GM12878 (cell line): ENCODE measurements around the gene HNF4A. TPM values are rescaled to one million over a fixed set of nuclear protein-coding genes. Genes with fewer than 3 reads are reported as not detected.

Source experiments
- ATAC-seq: fragments of 200-7000 bp; cut with Tn5 transposase; 3 replicates; pipeline ENCODE4 v1.9.1; 2020; ENCODE audit warnings: mild to moderate bottlenecking, moderate library complexity
- BruUV-seq: library from RNA; stranded (reverse); fragments of 400-500 nt; replicated peaks from 2 replicates; lab custom pipeline; 2021; lab: Mats Ljungman, UMichigan
- CTCF ChIA-PET: fragments of 300-600 bp; sonication (Branson Sonifier 250); formaldehyde crosslinking; extraction: SDS; loops from one replicate; lab custom pipeline; 2021; ENCODE audit warnings: inconsistent platforms; lab: Yijun Ruan, JAX
- POLR2A ChIA-PET: fragments of 350-600 bp; formaldehyde crosslinking; extraction: SDS; loops from one replicate; lab custom pipeline; 2021; ENCODE audit warnings: inconsistent platforms; lab: Charles Lee
- RAD21 ChIA-PET: fragments of 300-600 bp; sonication (Branson Sonifier 250); formaldehyde crosslinking; loops from one replicate; lab custom pipeline; 2023; ENCODE audit warnings: antibody characterized with exemption; ENCODE audit not compliant: unreplicated experiment; lab: Charles Lee
- SMC1A ChIA-PET: fragments of 300-600 bp; sonication (Branson Sonifier 250); formaldehyde crosslinking; loops from one replicate; lab custom pipeline; 2023; ENCODE audit not compliant: unreplicated experiment, uncharacterized antibody; lab: Charles Lee
- DNase-seq: peaks from one replicate; pipeline ENCODE4 v3.0.0-alpha.2; 2011; ENCODE audit warnings: low read depth, low spot score
- FAIRE-seq: peaks from 3 replicates; lab custom pipeline; 2011; peaks lifted over from hg19 to GRCh38; lab: Jason Lieb, UNC
- H2AFZ ChIP-seq: 2 replicates; pipeline ENCODE4 v1.6.0; 2011; ENCODE audit warnings: low read depth, low read length, control low read depth; ENCODE audit not compliant: control insufficient read depth
- H3K27ac ChIP-seq: 2 replicates; pipeline ENCODE4 v1.5.1; 2011; ENCODE audit warnings: control low read depth; ENCODE audit not compliant: control insufficient read depth, insufficient read depth
- H3K27me3 ChIP-seq, 2 experiments: replicated peaks in 1 of 2; 2 replicates each; pipeline versions ENCODE4 v1.6.0 to v1.6.1; 2011; ENCODE audit warnings: low read length in 1 of 2; ENCODE audit not compliant: control insufficient read depth in 2 of 2, insufficient read depth in 2 of 2
- H3K36me3 ChIP-seq, 2 experiments: 2 replicates each; pipeline ENCODE4 v1.5.1; 2011; ENCODE audit warnings: low read length in 1 of 2; ENCODE audit not compliant: control insufficient read depth in 2 of 2, insufficient read depth in 2 of 2
- H3K4me1 ChIP-seq: 2 replicates; pipeline ENCODE4 v1.6.1; 2011; ENCODE audit warnings: mild to moderate bottlenecking, low read length, moderate library complexity, mixed read lengths; ENCODE audit not compliant: control insufficient read depth, insufficient read depth
- H3K4me2 ChIP-seq: 2 replicates; pipeline ENCODE4 v1.6.0; 2011; ENCODE audit warnings: control low read depth; ENCODE audit not compliant: control insufficient read depth, insufficient read depth
- H3K4me3 ChIP-seq: fragments of 200-600 bp; sonication (generic); 2 replicates; pipeline ENCODE4 v1.5.1; 2016
- H3K79me2 ChIP-seq: 2 replicates; pipeline ENCODE4 v1.6.0; 2011; ENCODE audit warnings: low read length; ENCODE audit not compliant: control insufficient read depth, insufficient read depth
- H3K9ac ChIP-seq: 2 replicates; pipeline ENCODE4 v1.8.0; 2011; ENCODE audit warnings: low read length, control low read depth, mixed read lengths; ENCODE audit not compliant: control insufficient read depth, insufficient read depth
- H3K9me3 ChIP-seq: replicated peaks from 3 replicates; pipeline ENCODE4 v1.5.1; 2011; ENCODE audit warnings: mild to moderate bottlenecking, low read length; ENCODE audit not compliant: control insufficient read depth, insufficient read depth
- H4K20me1 ChIP-seq: 2 replicates; pipeline ENCODE4 v1.6.0; 2011; ENCODE audit not compliant: control insufficient read depth, insufficient read depth
- ASH2L ChIP-seq: fragments of 300-600, 200-600 bp; sonication (generic); IDR thresholded peaks from 2 replicates; pipeline ENCODE4 v1.6.1; 2017; ENCODE audit warnings: low read depth, mild to moderate bottlenecking, borderline replicate concordance
- CREB1 ChIP-seq: IDR thresholded peaks from 2 replicates; pipeline ENCODE4 v1.6.1; 2012; ENCODE audit warnings: low read depth, mild to moderate bottlenecking, inconsistent platforms
- FOXK2 ChIP-seq: fragments of 450-650 bp; IDR thresholded peaks from 2 replicates; pipeline ENCODE4 v1.6.1; 2017; ENCODE audit warnings: mild to moderate bottlenecking, moderate library complexity
- HDAC6 ChIP-seq: fragments of 200-600 bp; sonication (generic); IDR thresholded peaks from one replicate; pipeline ENCODE4 v1.8.0; 2017; ENCODE audit warnings: antibody characterized with exemption; ENCODE audit not compliant: unreplicated experiment
- MTA3 ChIP-seq: IDR thresholded peaks from 2 replicates; pipeline ENCODE4 v1.6.1; 2012; ENCODE audit warnings: low read length, inconsistent platforms, borderline replicate concordance
- WGBS: methylation state at CpG from one replicate; pipeline ENCODE4 v1.1.6; 2016; ENCODE audit warnings: low lambda C conversion rate; ENCODE audit not compliant: insufficient replicate concordance, insufficient coverage; ENCODE audit errors: missing lambda C conversion rate; 5-methylcytosine and 5-hydroxymethylcytosine counted together
- in situ Hi-C: fragments of 300-500 bp; cut with MboI; formaldehyde crosslinking; loops from 9 replicates; pipeline ENCODE4 v1.14.3; 2018; ENCODE audit warnings: mixed read lengths
- intact Hi-C: fragments of 100-400 bp; cut with micrococcal nuclease; formaldehyde crosslinking; loops from one replicate; pipeline ENCODE4 v1.14.2; 2022; ENCODE audit not compliant: unreplicated experiment
- polyA plus RNA-seq, 11 experiments: library from polyadenylated mRNA; depleted of rRNA in 4 of 11; unstranded in 6 of 11; stranded (reverse) in 5 of 11; fragments of >200 nt; fragmentation: Nextera tagmentation in 4 of 11; fragmentation: Illumina TruSeq in 1 of 11; extraction: Ambion mirVana in 4 of 11; extraction: Trizol in 1 of 11; gene quantifications; 1 replicate in 1 of 11; 2 replicates in 10 of 11; pipeline versions ENCODE4 v1.2.1 to v1.2.3, GENCODE V29; 2011 to 2016; ENCODE audit warnings: inconsistent platforms in 2 of 11, missing spikeins in 2 of 11, low read depth in 1 of 11
- total RNA-seq, 4 experiments: library from RNA; depleted of rRNA in 3 of 4; stranded (reverse); fragments of >200 nt in 3 of 4; fragmentation: Illumina TruSeq in 1 of 4; extraction: Trizol in 1 of 4; gene quantifications; 2 replicates each; pipeline versions ENCODE4 v1.2.1 to v1.2.3, GENCODE V29; 2013 to 2021
- TF ChIP-seq, protein P1 (sequence below): IDR thresholded peaks from 2 replicates; pipeline ENCODE4 v1.6.1; 2012; ENCODE audit warnings: low read depth, low read length, improper control_type of control experiment
- TF ChIP-seq, protein P2 (sequence below): fragments of 450-650 bp; formaldehyde crosslinking; IDR thresholded peaks from 2 replicates; pipeline ENCODE4 v1.4.0; 2022; ENCODE audit warnings: mild to moderate bottlenecking, moderate library complexity

HNF4A gene
- total and polyA plus RNA-seq, 10 of the 15 experiments (the other 5 are each of a cell fraction or from before 2014, with no cell fraction given), result 0.21 TPM; not detected in 9

DNA sequence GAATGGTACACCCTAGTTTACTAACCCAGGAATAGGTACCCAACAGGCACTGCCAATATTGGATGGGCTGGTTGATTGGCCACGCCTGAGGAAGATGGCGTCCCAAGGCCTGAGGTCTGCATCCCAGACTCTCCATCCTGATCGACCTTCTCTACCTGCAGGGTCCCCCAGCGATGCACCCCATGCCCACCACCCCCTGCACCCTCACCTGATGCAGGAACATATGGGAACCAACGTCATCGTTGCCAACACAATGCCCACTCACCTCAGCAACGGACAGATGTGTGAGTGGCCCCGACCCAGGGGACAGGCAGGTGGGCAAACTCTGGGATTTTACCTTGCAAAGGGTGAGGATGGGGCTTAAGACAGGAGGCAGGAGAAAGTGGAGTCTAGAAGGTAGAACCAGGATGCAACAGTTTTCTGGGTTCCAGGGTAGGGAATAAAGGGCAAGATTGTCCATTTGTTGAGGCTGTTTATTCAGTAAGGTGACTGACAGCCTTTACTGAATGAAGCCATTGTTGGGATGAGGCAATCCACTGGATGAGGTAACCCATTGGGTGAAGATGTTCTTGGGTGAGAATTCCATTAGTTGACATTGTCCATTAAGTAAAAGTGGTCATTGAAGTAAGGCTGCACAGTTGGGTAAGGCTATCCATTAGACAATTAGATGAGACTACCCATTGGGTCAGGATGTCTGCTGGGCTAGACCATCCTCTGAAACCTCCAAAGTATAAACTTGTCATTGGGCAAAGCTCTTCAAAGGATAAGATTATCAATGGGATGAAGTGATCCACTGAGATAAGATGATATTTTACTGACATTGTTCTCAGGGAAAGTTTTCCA is 72.9 kb downstream of the HNF4A start:
- no peaks in the 10 kb centered on the region for H3K79me2 ChIP-seq
- DNase-seq (no peak), ATAC-seq (no peak), FAIRE-seq (no peak)
- in situ Hi-C loops (no loop called here), intact Hi-C loops (no loop called here)
- no TSS peak for BruUV-seq
- no peak overlapping the region for H3K27ac ChIP-seq
- no peaks in the 10 kb centered on the region for H3K36me3 ChIP-seq
- WGBS, result 32% methylated on average over 8 of the region's 8 CpGs
- SMC1A ChIA-PET, result no interaction called here
- RAD21 ChIA-PET, result no interaction called here
- POLR2A ChIA-PET, result no interaction called here
- no peak for TF ChIP-seq MTA3
- 0 out of 2 replicates have a peak, but pooled peaks have one; percentile 7 for TF ChIP-seq FOXK2
- TF ChIP-seq CREB1, result no peak
- no peak for TF ChIP-seq ASH2L
- CTCF ChIA-PET, result no interaction called here
- no peaks in the 10 kb centered on the region for H3K9me3 ChIP-seq
- no peak overlapping the region for H2AFZ ChIP-seq
- H3K27me3 ChIP-seq, result no peaks in the 10 kb centered on the region; a peak in 2 of 4 replicates
- no peak overlapping the region for H3K4me2 ChIP-seq
- H3K9ac ChIP-seq, result no peak overlapping the region
- no peak overlapping the region for H3K4me3 ChIP-seq
- no peaks in the 10 kb centered on the region for H4K20me1 ChIP-seq
- no peaks in the 10 kb centered on the region for H3K4me1 ChIP-seq

DNA sequence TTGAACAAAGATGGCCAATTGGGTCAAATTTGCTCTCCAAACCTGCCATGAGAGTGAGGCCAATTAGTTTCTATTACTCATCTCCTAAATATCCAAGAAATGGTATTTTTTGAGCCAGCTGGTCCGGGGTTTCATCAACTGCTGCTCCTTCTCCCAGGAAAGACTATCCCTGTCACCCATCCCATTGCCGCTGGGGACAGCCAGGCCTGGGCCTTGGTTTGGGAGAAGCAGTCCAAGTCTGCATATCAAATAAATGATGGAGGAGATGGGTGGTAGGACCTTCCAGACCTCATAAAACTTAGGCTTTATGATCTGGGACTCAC is 73.5 kb downstream of the HNF4A start:
- no peak overlapping the region for H3K4me2 ChIP-seq
- ChIA-PET RAD21 (no interaction called here), SMC1A (no interaction called here), POLR2A (no interaction called here), CTCF (no interaction called here)
- H3K9ac ChIP-seq, result no peak overlapping the region
- intact Hi-C loops (no loop called here), in situ Hi-C loops (no loop called here)
- FAIRE-seq (no peak), ATAC-seq (no peak), DNase-seq (no peak)
- H3K9me3 ChIP-seq, result no peaks in the 10 kb centered on the region
- H2AFZ ChIP-seq, result no peak overlapping the region
- 51% methylated on average over 2 of the region's 2 CpGs for WGBS
- no peaks in the 10 kb centered on the region for H3K79me2 ChIP-seq
- H3K4me3 ChIP-seq, result no peak overlapping the region
- TF ChIP-seq HDAC6, result no peak
- TF ChIP-seq, protein P1, sequence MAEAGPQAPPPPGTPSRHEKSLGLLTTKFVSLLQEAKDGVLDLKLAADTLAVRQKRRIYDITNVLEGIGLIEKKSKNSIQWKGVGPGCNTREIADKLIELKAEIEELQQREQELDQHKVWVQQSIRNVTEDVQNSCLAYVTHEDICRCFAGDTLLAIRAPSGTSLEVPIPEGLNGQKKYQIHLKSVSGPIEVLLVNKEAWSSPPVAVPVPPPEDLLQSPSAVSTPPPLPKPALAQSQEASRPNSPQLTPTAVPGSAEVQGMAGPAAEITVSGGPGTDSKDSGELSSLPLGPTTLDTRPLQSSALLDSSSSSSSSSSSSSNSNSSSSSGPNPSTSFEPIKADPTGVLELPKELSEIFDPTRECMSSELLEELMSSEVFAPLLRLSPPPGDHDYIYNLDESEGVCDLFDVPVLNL, result no peak
- TF ChIP-seq, protein P2, sequence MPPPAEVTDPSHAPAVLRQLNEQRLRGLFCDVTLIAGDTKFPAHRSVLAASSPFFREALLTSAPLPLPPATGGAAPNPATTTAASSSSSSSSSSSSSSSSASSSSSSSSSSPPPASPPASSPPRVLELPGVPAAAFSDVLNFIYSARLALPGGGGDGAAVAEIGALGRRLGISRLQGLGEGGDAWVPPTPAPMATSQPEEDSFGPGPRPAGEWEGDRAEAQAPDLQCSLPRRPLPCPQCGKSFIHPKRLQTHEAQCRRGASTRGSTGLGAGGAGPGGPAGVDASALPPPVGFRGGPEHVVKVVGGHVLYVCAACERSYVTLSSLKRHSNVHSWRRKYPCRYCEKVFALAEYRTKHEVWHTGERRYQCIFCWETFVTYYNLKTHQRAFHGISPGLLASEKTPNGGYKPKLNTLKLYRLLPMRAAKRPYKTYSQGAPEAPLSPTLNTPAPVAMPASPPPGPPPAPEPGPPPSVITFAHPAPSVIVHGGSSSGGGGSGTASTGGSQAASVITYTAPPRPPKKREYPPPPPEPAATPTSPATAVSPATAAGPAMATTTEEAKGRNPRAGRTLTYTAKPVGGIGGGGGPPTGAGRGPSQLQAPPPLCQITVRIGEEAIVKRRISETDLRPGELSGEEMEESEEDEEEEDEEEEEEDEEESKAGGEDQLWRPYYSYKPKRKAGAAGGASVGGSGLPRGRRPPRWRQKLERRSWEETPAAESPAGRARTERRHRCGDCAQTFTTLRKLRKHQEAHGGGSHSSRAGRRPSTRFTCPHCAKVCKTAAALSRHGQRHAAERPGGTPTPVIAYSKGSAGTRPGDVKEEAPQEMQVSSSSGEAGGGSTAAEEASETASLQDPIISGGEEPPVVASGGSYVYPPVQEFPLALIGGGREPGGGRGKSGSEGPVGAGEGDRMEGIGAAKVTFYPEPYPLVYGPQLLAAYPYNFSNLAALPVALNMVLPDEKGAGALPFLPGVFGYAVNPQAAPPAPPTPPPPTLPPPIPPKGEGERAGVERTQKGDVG (CRISPR knock-in tag), result no peak
- no peaks in the 10 kb centered on the region for H4K20me1 ChIP-seq
- no peaks in the 10 kb centered on the region for H3K4me1 ChIP-seq
- no peak overlapping the region for H3K27ac ChIP-seq
- no TSS peak for BruUV-seq
- peaks cover 0 to 2% of the 10 kb centered on the region in 2 experiments; a peak in 2 of 4 replicates for H3K27me3 ChIP-seq
- H3K36me3 ChIP-seq, result no peaks in the 10 kb centered on the region
